Nephron progenitor cell (in vitro differentiated cells): ENCODE data around the gene HIVEP3.
"Not testable (repeated sequence)": the region's sequence is repeated elsewhere in the genome, so short reads cannot be mapped to it uniquely, and the experiment has no call there.

ENCODE experiments used
- DNase-seq: peaks from one replicate; pipeline ENCODE4 v3.0.0; 2021
- H3K27ac Mint-ChIP-seq: 2 replicates; pipeline ENCODE4 v1.8.0; 2021; ENCODE audit warnings: mild to moderate bottlenecking, moderate library complexity, mixed read lengths
- H3K27me3 Mint-ChIP-seq: 2 replicates; pipeline ENCODE4 v1.8.0; 2021; ENCODE audit warnings: mild to moderate bottlenecking, low read depth, mixed read lengths; ENCODE audit not compliant: poor library complexity
- H3K36me3 Mint-ChIP-seq: 2 replicates; pipeline ENCODE4 v1.8.0; 2021; ENCODE audit warnings: low read depth, mixed read lengths
- H3K4me1 Mint-ChIP-seq: 2 replicates; pipeline ENCODE4 v1.8.0; 2021; ENCODE audit warnings: mixed read lengths
- H3K4me3 Mint-ChIP-seq: 2 replicates; pipeline ENCODE4 v1.8.0; 2021; ENCODE audit warnings: mild to moderate bottlenecking, moderate library complexity, mixed read lengths
- H3K9me3 Mint-ChIP-seq: 2 replicates; pipeline ENCODE4 v1.8.0; 2021; ENCODE audit warnings: mild to moderate bottlenecking, moderate library complexity, mixed read lengths
- TF ChIP-seq, protein P1 (sequence below): fragments of 200-600 bp; sonication (generic); IDR thresholded peaks from 2 replicates; pipeline ENCODE4 v1.5.0; 2021; ENCODE audit warnings: antibody characterized with exemption

The HIVEP3 gene

DNA sequence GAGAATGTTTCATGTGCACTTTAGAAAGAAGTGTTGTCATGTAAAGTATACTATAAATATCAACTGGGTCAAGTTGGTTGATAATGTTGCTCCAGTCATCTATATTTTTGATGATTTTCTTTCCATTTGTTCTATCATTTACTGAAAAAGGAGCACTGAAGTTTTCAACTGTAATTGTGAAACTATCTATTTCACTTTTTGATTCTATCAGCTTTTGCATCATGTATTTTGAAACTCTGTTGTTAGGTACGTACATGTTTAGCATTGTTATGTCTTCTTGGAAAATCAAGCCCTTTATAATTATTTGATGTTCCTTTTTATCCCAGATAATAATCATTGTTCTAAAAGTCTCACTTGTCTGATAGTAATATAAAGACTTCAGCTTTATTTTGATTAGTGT is 14.4 kb upstream of the HIVEP3 start:
- peaks cover 40% of the 10 kb centered on the region for H3K27me3 Mint-ChIP-seq
- TF ChIP-seq, protein P1, sequence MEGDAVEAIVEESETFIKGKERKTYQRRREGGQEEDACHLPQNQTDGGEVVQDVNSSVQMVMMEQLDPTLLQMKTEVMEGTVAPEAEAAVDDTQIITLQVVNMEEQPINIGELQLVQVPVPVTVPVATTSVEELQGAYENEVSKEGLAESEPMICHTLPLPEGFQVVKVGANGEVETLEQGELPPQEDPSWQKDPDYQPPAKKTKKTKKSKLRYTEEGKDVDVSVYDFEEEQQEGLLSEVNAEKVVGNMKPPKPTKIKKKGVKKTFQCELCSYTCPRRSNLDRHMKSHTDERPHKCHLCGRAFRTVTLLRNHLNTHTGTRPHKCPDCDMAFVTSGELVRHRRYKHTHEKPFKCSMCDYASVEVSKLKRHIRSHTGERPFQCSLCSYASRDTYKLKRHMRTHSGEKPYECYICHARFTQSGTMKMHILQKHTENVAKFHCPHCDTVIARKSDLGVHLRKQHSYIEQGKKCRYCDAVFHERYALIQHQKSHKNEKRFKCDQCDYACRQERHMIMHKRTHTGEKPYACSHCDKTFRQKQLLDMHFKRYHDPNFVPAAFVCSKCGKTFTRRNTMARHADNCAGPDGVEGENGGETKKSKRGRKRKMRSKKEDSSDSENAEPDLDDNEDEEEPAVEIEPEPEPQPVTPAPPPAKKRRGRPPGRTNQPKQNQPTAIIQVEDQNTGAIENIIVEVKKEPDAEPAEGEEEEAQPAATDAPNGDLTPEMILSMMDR, result no peak

DNA sequence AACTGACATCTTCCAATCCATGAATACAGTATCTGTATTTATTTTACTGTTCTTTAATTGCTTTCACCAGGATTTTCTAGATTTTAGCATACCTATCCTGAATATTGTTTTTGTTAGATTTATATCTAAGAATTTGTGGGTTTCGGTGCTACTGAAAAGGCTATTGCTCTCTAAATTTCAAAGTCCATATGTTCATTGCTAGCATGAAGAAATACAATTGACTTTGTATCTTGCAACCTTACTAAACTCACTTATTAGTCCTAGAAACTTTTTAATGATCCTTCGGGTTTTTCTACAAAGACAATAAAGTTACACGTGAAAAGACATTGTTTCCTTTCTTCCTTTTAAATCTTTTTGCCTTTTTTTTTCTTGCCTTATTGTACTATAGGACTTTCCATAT is 12.9 kb upstream of the HIVEP3 start:
- no peaks in the 10 kb centered on the region for H3K36me3 Mint-ChIP-seq
- H3K27me3 Mint-ChIP-seq, result peaks cover 52% of the 10 kb centered on the region
- H3K4me1 Mint-ChIP-seq, result no peaks in the 10 kb centered on the region
- H3K27ac Mint-ChIP-seq, result no peak overlapping the region
- H3K9me3 Mint-ChIP-seq, result peaks cover 3% of the 10 kb centered on the region
- TF ChIP-seq, protein P1, result no peak
- no peak for DNase-seq
- no peak overlapping the region for H3K4me3 Mint-ChIP-seq

More for the DNA sequence above, 14.4 kb upstream of the HIVEP3 start:
- H3K4me1 Mint-ChIP-seq, result no peaks in the 10 kb centered on the region
- no peak for DNase-seq
- H3K4me3 Mint-ChIP-seq, result no peak overlapping the region
- H3K9me3 Mint-ChIP-seq, result peaks cover 3% of the 10 kb centered on the region
- H3K36me3 Mint-ChIP-seq, result no peaks in the 10 kb centered on the region
- H3K27ac Mint-ChIP-seq, result no peak overlapping the region

DNA sequence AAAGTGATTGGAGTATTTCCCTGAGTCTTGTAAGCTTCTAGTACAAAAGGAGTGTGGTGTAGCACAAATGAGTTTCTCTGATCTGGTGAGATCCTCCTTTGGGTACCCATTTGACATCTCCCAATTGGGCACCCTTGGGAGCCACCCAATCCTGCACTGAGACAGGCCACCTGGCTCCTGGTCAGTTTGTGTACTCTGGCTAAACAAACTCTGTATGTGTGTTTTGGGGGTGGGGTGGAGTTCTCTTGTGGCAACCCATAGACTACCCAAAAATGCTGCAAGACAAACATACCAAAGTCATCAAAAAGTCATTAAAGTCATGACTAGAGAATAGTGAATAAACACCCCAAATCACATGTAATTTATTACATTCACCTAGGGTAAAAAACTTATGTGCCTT is 8.4 kb upstream of the HIVEP3 start:
- TF ChIP-seq, protein P1, result no peak
- H3K27ac Mint-ChIP-seq, result no peak overlapping the region
- H3K4me3 Mint-ChIP-seq, result no peak overlapping the region
- H3K27me3 Mint-ChIP-seq, result peaks cover 47% of the 10 kb centered on the region
- no peaks in the 10 kb centered on the region for H3K4me1 Mint-ChIP-seq
- peaks cover 14% of the 10 kb centered on the region for H3K9me3 Mint-ChIP-seq
- no peak for DNase-seq
- no peaks in the 10 kb centered on the region for H3K36me3 Mint-ChIP-seq

DNA sequence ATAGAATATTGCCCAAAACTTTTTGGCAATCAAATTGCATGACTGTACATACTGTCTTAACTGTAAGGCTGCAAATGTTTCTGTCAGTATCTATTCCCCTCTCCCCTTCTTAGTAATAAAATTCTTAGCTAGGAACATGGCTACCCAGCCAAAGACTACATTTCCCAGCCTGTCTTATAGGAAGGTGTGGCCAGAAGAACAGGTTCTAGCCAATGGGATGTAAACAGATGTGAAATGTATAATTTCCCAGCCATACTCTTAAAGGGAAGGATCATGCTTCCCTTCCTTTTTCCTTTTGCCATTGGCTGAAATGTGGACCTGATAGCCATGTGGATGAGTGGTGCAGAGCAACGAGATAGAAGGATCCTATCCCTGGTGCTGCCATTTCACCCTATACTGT is 7.0 kb upstream of the HIVEP3 start:
- Mint-ChIP-seq H3K9me3 (peaks cover 27% of the 10 kb centered on the region), H3K4me3 (no peak overlapping the region), H3K27ac (no peak overlapping the region), H3K4me1 (peaks cover 3% of the 10 kb centered on the region), H3K27me3 (peaks cover 52% of the 10 kb centered on the region), H3K36me3 (no peaks in the 10 kb centered on the region)
- no peak for DNase-seq
- TF ChIP-seq, protein P1, result no peak

DNA sequence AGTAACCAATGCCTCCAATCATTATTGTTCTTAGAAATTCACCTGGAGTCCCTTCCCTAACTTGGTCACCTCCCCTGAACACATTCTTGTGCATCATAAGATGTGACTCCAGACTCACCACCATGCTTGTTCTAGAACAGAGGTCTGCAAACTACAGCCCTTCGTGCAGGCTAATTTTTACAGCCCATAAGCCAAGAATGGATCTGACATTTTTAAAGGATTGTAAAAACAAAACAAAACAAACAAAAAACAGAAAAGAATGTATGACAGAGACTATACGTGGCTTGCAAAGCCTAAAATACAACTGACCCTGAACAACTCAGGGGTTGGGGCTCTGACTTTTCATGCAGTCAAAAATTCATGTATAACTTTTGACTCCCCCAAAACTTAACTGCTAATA is 6.2 kb upstream of the HIVEP3 start:
- Mint-ChIP-seq H3K4me1 (peaks cover 10% of the 10 kb centered on the region), H3K36me3 (no peaks in the 10 kb centered on the region), H3K4me3 (no peak overlapping the region), H3K27me3 (peaks cover 50% of the 10 kb centered on the region), H3K27ac (no peak overlapping the region), H3K9me3 (peaks cover 26% of the 10 kb centered on the region)
- TF ChIP-seq, protein P1, result no peak
- DNase-seq, result no peak

DNA sequence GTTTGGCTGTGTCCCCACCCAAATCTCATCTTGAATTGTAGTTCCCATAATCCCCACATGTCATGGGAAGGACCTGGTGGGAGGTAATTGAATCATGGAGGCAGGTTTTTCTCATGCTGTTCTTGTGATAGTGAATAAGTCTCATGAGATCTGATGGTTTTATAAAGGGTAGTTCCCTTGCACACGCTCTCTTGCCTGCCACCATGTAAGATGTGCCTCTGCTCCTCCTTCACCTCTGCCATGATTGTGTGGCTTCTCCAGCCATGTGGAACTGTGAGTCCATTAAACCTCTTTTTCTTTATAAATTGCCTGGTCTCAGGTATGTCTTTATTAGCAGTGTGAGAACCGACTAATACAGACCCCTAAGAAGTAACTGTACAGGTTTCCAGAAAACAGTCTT is 2.5 kb upstream of the HIVEP3 start:
- peaks cover 40% of the 10 kb centered on the region for H3K4me1 Mint-ChIP-seq
- not testable (repeated sequence) for H3K27ac Mint-ChIP-seq, H3K4me3 Mint-ChIP-seq, H3K36me3 Mint-ChIP-seq, DNase-seq
- peaks cover 25% of the 10 kb centered on the region for H3K9me3 Mint-ChIP-seq
- H3K27me3 Mint-ChIP-seq, result peaks cover 63% of the 10 kb centered on the region
